HCT116 (cell line): Measurements from ENCODE around the gene RELA. TPM values are rescaled to one million over a fixed set of nuclear protein-coding genes. Genes with fewer than 3 reads are reported as not detected.

Experiments used
- ATAC-seq: fragments of 200-7000 bp; cut with Tn5 transposase; 2 replicates; pipeline ENCODE4 v1.9.1; 2020; ENCODE audit warnings: mild to moderate bottlenecking, moderate library complexity
- BruUV-seq: library from RNA; stranded (reverse); fragments of 400-500 nt; replicated peaks from 2 replicates; lab custom pipeline; 2021; lab: Mats Ljungman, UMichigan
- CTCF ChIA-PET: fragments of 300-600 bp; sonication (Branson Sonifier 250); formaldehyde crosslinking; loops from one replicate; lab custom pipeline; 2021; ENCODE audit warnings: antibody characterized with exemption; lab: Charles Lee
- POLR2A ChIA-PET: fragments of 300-600, 350-600 bp; sonication (Branson Sonifier 250); formaldehyde crosslinking; loops from one replicate; lab custom pipeline; 2021; ENCODE audit warnings: antibody characterized with exemption; lab: Charles Lee
- RAD21 ChIA-PET, 2 experiments: fragments of 300-600 bp; sonication (Branson Sonifier 250); formaldehyde crosslinking; loops; one replicate each; lab custom pipeline; 2023; ENCODE audit warnings: low total read pairs in 2 of 2; ENCODE audit not compliant: uncharacterized antibody in 2 of 2, unreplicated experiment in 2 of 2, low non-redundant PET in 1 of 2; lab: Charles Lee
- DNase-seq: peaks from one replicate; pipeline ENCODE4 v3.0.0-alpha.2; 2010; ENCODE audit warnings: low read depth, low spot score
- H2AFZ ChIP-seq: fragments of 200-600 bp; shearing (Covaris generic), sonication (generic); 2 replicates; pipeline ENCODE4 v1.6.1; 2017; ENCODE audit warnings: low read depth, mixed run types, mixed read lengths, antibody characterized with exemption, low read length; ENCODE audit not compliant: poor library complexity, severe bottlenecking
- H3K27ac ChIP-seq: 2 replicates; pipeline ENCODE4 v1.5.1; 2012; ENCODE audit warnings: low read depth, low read length
- H3K27me3 ChIP-seq: fragments of 200-600 bp; sonication (generic); 2 replicates; pipeline ENCODE4 v1.6.1; 2016; ENCODE audit warnings: mixed run types, low read length, mixed read lengths; ENCODE audit not compliant: insufficient read depth
- H3K36me3 ChIP-seq, 2 experiments: fragments of 200-500 bp in 1 of 2; fragments of 200-600 bp in 1 of 2; sonication (Bioruptor generic) in 1 of 2; sonication (generic) in 1 of 2; 2 replicates each; pipeline versions ENCODE4 v1.5.1 to v1.6.1; 2014 to 2016; ENCODE audit warnings: low read length in 2 of 2, inconsistent platforms in 1 of 2, mixed read lengths in 1 of 2, mixed run types in 1 of 2; ENCODE audit not compliant: insufficient read depth in 2 of 2, control insufficient read depth in 1 of 2
- H3K4me1 ChIP-seq, 2 experiments: fragments of 200-600 bp in 1 of 2; sonication (generic) in 1 of 2; 2 replicates each; pipeline versions ENCODE4 v1.5.1 to v1.6.1; 2012 to 2017; ENCODE audit warnings: low read length in 2 of 2, inconsistent platforms in 1 of 2, mild to moderate bottlenecking in 1 of 2, mixed read lengths in 1 of 2, mixed run types in 1 of 2, moderate library complexity in 1 of 2; ENCODE audit not compliant: insufficient read depth in 2 of 2, control insufficient read depth in 1 of 2
- H3K4me2 ChIP-seq: fragments of 200-600 bp; sonication (generic); 2 replicates; pipeline ENCODE4 v1.6.1; 2017; ENCODE audit warnings: mixed run types, low read length, mixed read lengths
- H3K4me3 ChIP-seq, 2 experiments: fragments of 200-600 bp in 1 of 2; sonication (generic) in 1 of 2; replicated peaks in 1 of 2; 2 replicates each; pipeline ENCODE4 v1.5.1; 2011 to 2016; ENCODE audit warnings: low read length in 2 of 2, control low read depth in 1 of 2, low read depth in 1 of 2, mild to moderate bottlenecking in 1 of 2, mixed read lengths in 1 of 2, mixed run types in 1 of 2
- H3K79me2 ChIP-seq: fragments of 200-600 bp; sonication (generic); 2 replicates; pipeline ENCODE4 v1.6.1; 2017; ENCODE audit warnings: mild to moderate bottlenecking, mixed run types, low read length, moderate library complexity, mixed read lengths; ENCODE audit not compliant: insufficient read depth
- H3K9ac ChIP-seq: fragments of 200-600 bp; sonication (generic); 2 replicates; pipeline ENCODE4 v1.6.1; 2016; ENCODE audit warnings: low read length, mixed read lengths
- H3K9me2 ChIP-seq: fragments of 200-600 bp; sonication (generic), shearing (Covaris generic); 2 replicates; pipeline ENCODE4 v1.6.1; 2017; ENCODE audit warnings: mixed run types, mild to moderate bottlenecking, moderate library complexity; ENCODE audit not compliant: insufficient read depth
- H3K9me3 ChIP-seq, 2 experiments: fragments of 200-500 bp in 1 of 2; fragments of 200-600 bp in 1 of 2; sonication (Bioruptor generic) in 1 of 2; sonication (generic) in 1 of 2; 2 replicates each; pipeline ENCODE4 v1.6.1; 2014 to 2017; ENCODE audit warnings: low read length in 2 of 2, mixed read lengths in 2 of 2, inconsistent platforms in 1 of 2, low read depth in 1 of 2, mild to moderate bottlenecking in 1 of 2, mixed run types in 1 of 2, moderate library complexity in 1 of 2; ENCODE audit not compliant: control insufficient read depth in 1 of 2, insufficient read depth in 1 of 2
- H4K20me1 ChIP-seq: fragments of 200-600 bp; sonication (generic), shearing (Covaris generic); 2 replicates; pipeline ENCODE4 v1.6.1; 2017; ENCODE audit warnings: mixed run types, mild to moderate bottlenecking, moderate library complexity; ENCODE audit not compliant: insufficient read depth
- CEBPB ChIP-seq: IDR thresholded peaks from 2 replicates; pipeline ENCODE4 v1.6.1; 2012; ENCODE audit warnings: low read depth
- EZH2 ChIP-seq: fragments of 200-600 bp; sonication (generic); IDR thresholded peaks from 2 replicates; pipeline ENCODE4 v1.6.1; 2017; ENCODE audit warnings: antibody characterized with exemption, mixed run types
- EZH2phosphoT487 ChIP-seq: fragments of 200-600 bp; IDR thresholded peaks from 2 replicates; pipeline ENCODE4 v1.6.1; 2018; ENCODE audit warnings: antibody characterized with exemption, borderline replicate concordance
- JUND ChIP-seq: IDR thresholded peaks from 2 replicates; pipeline ENCODE4 v1.6.1; 2012
- MAX ChIP-seq: IDR thresholded peaks from 2 replicates; pipeline ENCODE4 v1.6.1; 2012
- POLR2A ChIP-seq: IDR thresholded peaks from 2 replicates; pipeline ENCODE4 v1.7.0; 2011; ENCODE audit warnings: borderline replicate concordance; ENCODE audit not compliant: insufficient read depth, insufficient read length; ENCODE audit errors: extremely low read depth
- RAD21 ChIP-seq: IDR thresholded peaks from 2 replicates; pipeline ENCODE4 v1.6.1; 2012; ENCODE audit warnings: low read depth, mild to moderate bottlenecking
- REST ChIP-seq: IDR thresholded peaks from 2 replicates; pipeline ENCODE4 v1.6.1; 2012; ENCODE audit warnings: low read depth
- SRF ChIP-seq: IDR thresholded peaks from 2 replicates; pipeline ENCODE4 v1.6.1; 2012; ENCODE audit warnings: low read depth
- ZBTB33 ChIP-seq: IDR thresholded peaks from 2 replicates; pipeline ENCODE4 v1.6.1; 2011; ENCODE audit warnings: mild to moderate bottlenecking, low read length, moderate library complexity; ENCODE audit not compliant: insufficient replicate concordance; ENCODE audit errors: extremely low read depth
- ZFX ChIP-seq: fragments of 450-650 bp; IDR thresholded peaks from 2 replicates; pipeline ENCODE4 v1.6.1; 2017
- ZNF274 ChIP-seq: fragments of 200-500 bp; sonication (Bioruptor generic); IDR thresholded peaks from 2 replicates; pipeline ENCODE4 v1.6.1; 2014; ENCODE audit warnings: mild to moderate bottlenecking, low read depth, low read length, inconsistent platforms
- intact Hi-C: fragments of 100-400 bp; cut with micrococcal nuclease; formaldehyde crosslinking; loops from 2 replicates; pipeline ENCODE4 v1.10.0; 2022
- total RNA-seq: library from RNA; stranded (reverse); gene quantifications from one replicate; pipeline ENCODE4 v1.2.1, GENCODE V29; 2021; ENCODE audit not compliant: unreplicated experiment

The RELA gene
- total RNA-seq, 1 experiment from 2014 or later = 78.5 TPM

- H3K27ac ChIP-seq = no peak overlapping the region; the same call in 1 of the 2 replicates
- CTCF ChIA-PET = no interaction called here
- no TSS peak for BruUV-seq
- RAD21 ChIA-PET = no interaction called here
- no peak for TF ChIP-seq ZBTB33
- no peak for TF ChIP-seq EZH2
- intact Hi-C loops = no loop called here
- H4K20me1 ChIP-seq = no peaks in the 10 kb centered on the region
- H3K4me3 ChIP-seq = no peak overlapping the region
- H3K4me2 ChIP-seq = no peak overlapping the region
- H3K36me3 ChIP-seq = peaks cover 19 to 24% of the 10 kb centered on the region in 2 experiments; a peak in 3 of 4 replicates
- H2AFZ ChIP-seq = no peak overlapping the region
- DNase-seq (no peak), ATAC-seq (no peak)
- H3K9me3 ChIP-seq = no peaks in the 10 kb centered on the region
- peaks cover 4 to 11% of the 10 kb centered on the region in 2 experiments for H3K4me1 ChIP-seq
- H3K9ac ChIP-seq = no peak overlapping the region
- H3K27me3 ChIP-seq = no peaks in the 10 kb centered on the region
- POLR2A ChIA-PET = no interaction called here
- H3K79me2 ChIP-seq = peaks cover 41% of the 10 kb centered on the region
- no peaks in the 10 kb centered on the region for H3K9me2 ChIP-seq
Observed at GRCh38 chr11:65618763-65619162, 44.0 kb downstream of the RELA start.

- peaks cover 47% of the 10 kb centered on the region for H3K79me2 ChIP-seq
- intact Hi-C loops = no loop called here
- H3K4me3 ChIP-seq = no peak overlapping the region
- TF ChIP-seq ZNF274 (no peak), MAX (no peak), SRF (no peak), EZH2phosphoT487 (no peak), ZFX (no peak), RAD21 (no peak), REST (no peak), CEBPB (no peak), JUND (no peak), POLR2A (no peak)
- no TSS peak for BruUV-seq
- no peak overlapping the region for H3K4me2 ChIP-seq
- CTCF ChIA-PET = no interaction called here
- H3K9ac ChIP-seq = no peak overlapping the region
- no peak for DNase-seq
- POLR2A ChIA-PET = no interaction called here
- H3K9me3 ChIP-seq = no peaks in the 10 kb centered on the region
- peaks cover 19 to 24% of the 10 kb centered on the region in 2 experiments; a peak in 3 of 4 replicates for H3K36me3 ChIP-seq
- no peaks in the 10 kb centered on the region for H3K27me3 ChIP-seq
- no peak overlapping the region for H3K27ac ChIP-seq
- ATAC-seq = no peak
- H2AFZ ChIP-seq = no peak overlapping the region
- peaks cover 6 to 17% of the 10 kb centered on the region in 2 experiments for H3K4me1 ChIP-seq
- no peaks in the 10 kb centered on the region for H4K20me1 ChIP-seq
- RAD21 ChIA-PET = no interaction called here
- no peaks in the 10 kb centered on the region for H3K9me2 ChIP-seq
Observed at GRCh38 chr11:65617990-65618751, 44.5 kb downstream of the RELA start.
